GM12875 (cell line): Measurements from ENCODE around the gene LINC01488.

Experiments
- H3K4me3 ChIP-seq: one replicate; pipeline ENCODE4 v1.5.1; 2011; ENCODE audit warnings: low read depth, low read length, control low read depth
- TF ChIP-seq, protein P1 (sequence below): IDR thresholded peaks from 2 replicates; pipeline ENCODE4 v1.5.1; 2011; ENCODE audit warnings: low read depth, mild to moderate bottlenecking, control low read depth, inconsistent platforms, low read length, moderate library complexity, borderline replicate concordance; ENCODE audit not compliant: insufficient read depth

LINC01488 gene

DNA sequence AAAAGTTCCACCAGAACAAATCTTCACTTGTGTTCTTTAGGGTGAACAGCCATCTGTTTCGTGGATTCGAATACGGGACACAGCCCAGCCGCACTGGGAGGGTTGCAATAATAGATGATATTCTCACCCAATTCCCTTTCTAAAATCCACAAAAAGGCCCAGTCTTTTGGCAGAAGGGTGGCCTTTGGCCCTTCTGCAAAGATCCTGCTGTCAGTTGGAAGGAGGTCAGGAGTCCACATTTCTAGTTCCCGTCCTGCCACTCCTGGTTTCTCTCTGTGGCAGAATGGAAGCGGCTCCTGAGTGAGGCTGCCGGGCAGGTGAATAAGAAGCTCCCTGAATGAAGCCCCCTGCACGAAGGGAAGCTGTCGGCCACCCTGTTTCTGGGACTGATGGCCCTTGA, 11.2 kb upstream of the LINC01488 start:
- H3K4me3 ChIP-seq: no peak overlapping the region
- TF ChIP-seq, protein P1, sequence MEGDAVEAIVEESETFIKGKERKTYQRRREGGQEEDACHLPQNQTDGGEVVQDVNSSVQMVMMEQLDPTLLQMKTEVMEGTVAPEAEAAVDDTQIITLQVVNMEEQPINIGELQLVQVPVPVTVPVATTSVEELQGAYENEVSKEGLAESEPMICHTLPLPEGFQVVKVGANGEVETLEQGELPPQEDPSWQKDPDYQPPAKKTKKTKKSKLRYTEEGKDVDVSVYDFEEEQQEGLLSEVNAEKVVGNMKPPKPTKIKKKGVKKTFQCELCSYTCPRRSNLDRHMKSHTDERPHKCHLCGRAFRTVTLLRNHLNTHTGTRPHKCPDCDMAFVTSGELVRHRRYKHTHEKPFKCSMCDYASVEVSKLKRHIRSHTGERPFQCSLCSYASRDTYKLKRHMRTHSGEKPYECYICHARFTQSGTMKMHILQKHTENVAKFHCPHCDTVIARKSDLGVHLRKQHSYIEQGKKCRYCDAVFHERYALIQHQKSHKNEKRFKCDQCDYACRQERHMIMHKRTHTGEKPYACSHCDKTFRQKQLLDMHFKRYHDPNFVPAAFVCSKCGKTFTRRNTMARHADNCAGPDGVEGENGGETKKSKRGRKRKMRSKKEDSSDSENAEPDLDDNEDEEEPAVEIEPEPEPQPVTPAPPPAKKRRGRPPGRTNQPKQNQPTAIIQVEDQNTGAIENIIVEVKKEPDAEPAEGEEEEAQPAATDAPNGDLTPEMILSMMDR: no peak

DNA sequence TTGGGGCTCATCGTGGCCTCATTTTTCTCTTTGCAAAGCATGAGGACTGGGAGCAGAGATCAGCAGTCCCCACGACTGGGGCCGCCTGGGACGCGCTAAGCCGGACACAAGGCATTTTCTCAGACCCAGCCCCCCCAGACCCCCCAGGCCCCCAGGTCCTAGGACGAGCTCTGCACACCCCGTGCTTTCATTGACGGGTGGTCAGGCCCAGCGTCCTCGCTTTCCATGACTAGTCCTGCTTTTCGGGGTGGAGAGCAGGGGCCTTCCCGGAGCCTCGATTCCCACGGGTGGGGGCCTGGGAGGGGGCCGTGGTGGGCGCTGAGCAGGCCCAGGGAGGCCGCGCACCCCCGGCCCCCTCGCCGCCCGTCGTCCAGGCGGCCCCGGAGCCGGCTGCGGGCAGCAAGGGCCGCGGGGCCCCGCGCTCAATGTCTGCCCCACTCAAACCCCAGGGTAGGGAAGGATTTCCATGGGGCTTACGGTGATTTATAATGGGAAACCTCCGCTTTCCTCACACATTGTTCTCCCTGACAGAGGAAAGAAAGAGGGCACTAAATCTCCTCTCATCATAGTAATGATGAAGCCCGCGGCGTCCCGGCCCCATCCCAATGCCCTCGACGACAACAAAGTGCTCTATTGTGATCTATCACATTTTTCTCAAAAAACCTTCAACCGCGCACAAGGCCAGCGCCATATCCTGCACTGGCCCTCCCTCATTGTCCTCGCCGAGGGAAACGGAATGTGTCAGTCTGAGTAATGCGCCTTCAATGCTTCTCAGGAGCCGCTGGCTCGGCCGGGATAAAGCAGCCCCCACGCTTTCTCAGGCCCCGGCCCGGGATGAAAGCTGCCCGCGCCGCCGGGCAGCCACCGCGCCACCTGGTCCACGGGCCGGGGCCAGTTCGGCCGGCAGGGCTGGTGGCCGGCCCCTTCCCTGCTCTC, 10.4 kb upstream of the LINC01488 start:
- TF ChIP-seq, protein P1: no peak
- no peak overlapping the region for H3K4me3 ChIP-seq

DNA sequence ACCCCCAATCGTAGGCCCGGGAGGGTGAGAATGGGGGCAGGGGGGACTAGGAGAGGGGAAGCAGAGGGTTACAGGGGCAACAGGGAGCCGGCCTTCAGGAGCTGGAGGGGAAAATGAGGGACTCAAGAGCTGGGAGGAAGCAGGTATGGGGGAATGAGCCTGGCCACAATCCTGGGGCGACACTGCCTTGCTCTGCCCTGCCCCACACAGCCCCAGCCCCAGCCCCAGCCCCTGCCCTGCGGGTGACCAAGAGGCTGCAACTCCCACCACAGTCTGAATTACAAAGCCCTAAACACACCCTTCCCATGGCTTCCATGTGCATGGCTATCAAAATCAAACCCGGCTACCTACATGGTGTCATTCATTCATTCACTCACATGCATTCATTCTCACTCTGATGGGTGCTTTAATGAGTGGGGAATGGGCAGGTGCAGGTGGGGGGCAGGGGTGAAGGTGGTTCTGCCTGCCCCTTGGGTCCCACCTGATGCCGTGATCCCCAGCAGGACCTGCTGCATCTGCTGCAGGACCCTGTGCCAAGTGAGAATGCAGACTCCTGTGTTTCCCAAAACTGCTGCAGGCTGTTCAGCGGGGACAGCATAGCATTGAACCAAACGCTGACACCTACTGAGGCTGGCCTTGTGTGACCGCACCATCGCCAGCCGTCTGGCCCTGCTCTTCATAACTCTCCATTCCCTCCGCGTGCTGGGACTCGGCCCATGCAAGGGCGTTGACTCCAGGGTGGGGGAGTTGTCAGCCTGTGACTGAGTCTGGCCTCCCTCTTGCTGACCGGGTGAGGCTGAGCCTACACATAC, 9.5 kb upstream of the LINC01488 start:
- TF ChIP-seq, protein P1: no peak

DNA sequence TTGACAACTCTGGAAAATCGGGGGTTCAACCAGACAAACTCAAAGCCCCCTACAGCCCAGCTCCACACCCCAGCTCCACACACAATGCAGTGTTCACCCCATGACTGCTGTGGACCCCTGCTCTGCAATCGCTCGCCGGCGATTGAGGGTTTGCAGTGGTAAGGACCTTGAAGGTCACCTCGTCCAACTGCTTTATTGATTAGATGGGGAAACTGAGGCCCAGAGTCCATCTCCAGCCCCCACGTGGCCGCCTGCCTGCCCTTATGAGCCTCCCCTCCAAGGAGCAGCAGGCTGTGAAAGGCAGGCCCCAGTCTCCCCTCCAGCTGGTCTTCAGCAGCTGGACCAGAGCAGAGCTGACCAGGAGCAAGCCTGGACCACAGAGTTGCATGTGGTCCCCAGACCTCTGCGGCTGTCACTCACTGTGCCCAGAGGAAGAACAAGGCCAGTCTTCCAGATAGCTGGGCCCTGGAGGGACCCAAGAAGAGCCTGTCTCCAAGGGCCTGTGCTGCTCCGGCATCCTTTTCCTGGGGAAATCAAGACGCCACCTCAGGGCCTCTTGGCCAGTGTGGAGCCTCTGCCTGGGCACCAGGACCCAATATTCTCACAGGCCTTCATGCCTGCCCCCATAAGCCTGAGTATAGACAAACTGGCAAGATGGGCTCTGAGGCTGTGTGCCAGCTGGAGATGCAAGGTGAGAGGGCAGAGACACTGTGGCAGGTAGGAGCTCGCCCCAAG, 8.8 kb upstream of the LINC01488 start:
- TF ChIP-seq, protein P1: no peak
- H3K4me3 ChIP-seq: no peak overlapping the region

More for the DNA sequence above, 9.5 kb upstream of the LINC01488 start:
- H3K4me3 ChIP-seq: no peak overlapping the region

DNA sequence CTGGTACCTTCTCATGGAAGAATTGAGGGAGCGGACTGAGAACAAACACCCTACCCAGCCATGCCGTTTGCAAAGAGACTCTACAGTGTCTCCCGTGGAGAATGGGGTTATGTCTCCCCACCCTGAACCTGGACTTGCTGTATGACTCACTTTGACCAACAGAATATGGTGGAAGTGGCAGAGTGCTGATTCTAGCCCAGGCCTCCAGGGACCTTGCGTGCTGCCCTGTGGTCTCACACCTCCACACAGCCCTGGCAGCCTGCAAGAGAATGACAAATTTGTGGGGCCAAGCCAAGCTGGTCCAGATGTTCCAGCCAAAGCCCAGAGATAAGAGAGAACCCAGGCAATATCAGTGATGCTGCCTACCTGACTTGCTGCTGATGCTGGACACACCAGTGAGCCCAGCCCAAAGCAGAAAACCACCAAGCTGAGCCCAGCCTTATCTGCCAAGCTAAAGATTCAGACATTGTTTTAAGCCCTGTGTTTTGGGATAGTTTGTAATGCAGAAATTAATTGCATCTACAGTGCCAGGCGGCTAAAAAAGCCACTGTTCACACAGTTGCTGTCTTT, 8.1 kb upstream of the LINC01488 start:
- no peak overlapping the region for H3K4me3 ChIP-seq
- TF ChIP-seq, protein P1: no peak

DNA sequence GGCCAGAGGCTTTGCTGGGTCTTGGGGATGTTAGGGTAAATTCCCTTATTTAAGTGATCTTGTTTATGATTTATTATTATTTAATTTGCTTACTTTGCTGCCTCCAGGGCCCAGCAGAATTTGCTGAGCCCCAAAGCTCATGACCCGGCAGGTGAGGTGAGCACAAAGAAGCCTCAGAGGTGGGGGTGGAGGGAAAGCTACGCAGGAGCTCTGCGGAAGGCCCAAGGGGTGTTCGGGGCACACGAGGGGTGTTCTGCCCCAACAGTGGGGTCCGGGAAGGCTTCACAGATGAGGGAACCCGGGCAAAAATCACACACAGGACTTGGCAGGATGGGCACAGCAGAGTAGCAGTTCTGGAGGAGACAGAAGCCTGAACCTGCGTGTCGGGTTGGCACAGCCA, 6.7 kb upstream of the LINC01488 start:
- H3K4me3 ChIP-seq: no peak overlapping the region
- TF ChIP-seq, protein P1: no peak
